OCI-LY3 (cell line): Measurements from ENCODE around the gene TRPV4.

ENCODE experiments used
- EZH2phosphoT487 ChIP-seq: fragments of 200-600 bp; shearing (Covaris generic); IDR thresholded peaks from 2 replicates; pipeline ENCODE4 v1.6.1; 2018; ENCODE audit warnings: antibody characterized with exemption, mixed run types, low read depth
- TF ChIP-seq, protein P1 (sequence below): fragments of 200-600, 300-600 bp; sonication (generic); IDR thresholded peaks from 2 replicates; pipeline ENCODE4 v1.5.1; 2014; ENCODE audit warnings: antibody characterized with exemption, low read length, low read depth

DNA sequence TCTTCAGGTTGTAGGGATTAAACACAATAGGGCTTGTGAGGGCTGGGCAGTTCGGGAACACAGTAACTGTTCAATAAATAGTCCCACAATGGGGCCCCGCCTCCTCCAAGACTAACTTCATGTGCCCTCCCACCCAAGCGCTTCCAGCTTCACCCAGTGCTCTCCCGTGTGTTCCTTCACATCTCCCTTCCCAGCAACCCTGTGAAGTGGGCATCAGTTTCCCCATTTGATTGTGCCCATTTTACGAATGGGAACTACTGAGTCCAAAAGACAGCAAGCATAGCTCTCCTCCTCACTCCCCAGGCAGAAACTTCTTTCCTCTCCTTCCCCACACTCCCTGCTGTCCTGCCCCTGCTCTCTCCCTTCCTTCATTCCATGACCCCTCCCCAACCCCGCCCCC lies 6.2 kb upstream of the TRPV4 start:
- TF ChIP-seq, protein P1, sequence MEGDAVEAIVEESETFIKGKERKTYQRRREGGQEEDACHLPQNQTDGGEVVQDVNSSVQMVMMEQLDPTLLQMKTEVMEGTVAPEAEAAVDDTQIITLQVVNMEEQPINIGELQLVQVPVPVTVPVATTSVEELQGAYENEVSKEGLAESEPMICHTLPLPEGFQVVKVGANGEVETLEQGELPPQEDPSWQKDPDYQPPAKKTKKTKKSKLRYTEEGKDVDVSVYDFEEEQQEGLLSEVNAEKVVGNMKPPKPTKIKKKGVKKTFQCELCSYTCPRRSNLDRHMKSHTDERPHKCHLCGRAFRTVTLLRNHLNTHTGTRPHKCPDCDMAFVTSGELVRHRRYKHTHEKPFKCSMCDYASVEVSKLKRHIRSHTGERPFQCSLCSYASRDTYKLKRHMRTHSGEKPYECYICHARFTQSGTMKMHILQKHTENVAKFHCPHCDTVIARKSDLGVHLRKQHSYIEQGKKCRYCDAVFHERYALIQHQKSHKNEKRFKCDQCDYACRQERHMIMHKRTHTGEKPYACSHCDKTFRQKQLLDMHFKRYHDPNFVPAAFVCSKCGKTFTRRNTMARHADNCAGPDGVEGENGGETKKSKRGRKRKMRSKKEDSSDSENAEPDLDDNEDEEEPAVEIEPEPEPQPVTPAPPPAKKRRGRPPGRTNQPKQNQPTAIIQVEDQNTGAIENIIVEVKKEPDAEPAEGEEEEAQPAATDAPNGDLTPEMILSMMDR, result no peak
- TF ChIP-seq EZH2phosphoT487, result no peak
